ENCODE measurements around the gene FOXO1.

Gene FOXO1

GRCh38 chr13:40540328-40541044 is 126.0 kb downstream of the FOXO1 start:
- no peak for DNase-seq (ENCODE audit: low spot score)

- no peak for DNase-seq (ENCODE audit: low spot score)
These were observed 126.7 kb downstream of the FOXO1 start for GRCh38 chr13:40539576-40540327.

GRCh38 chr13:40537146-40537895 is 129.1 kb downstream of the FOXO1 start:
- DNase-seq (ENCODE audit: low spot score), result no peak

- DNase-seq (ENCODE audit: low spot score), result no peak
These were observed 129.9 kb downstream of the FOXO1 start for GRCh38 chr13:40536443-40537113.

- no peak for DNase-seq (ENCODE audit: low spot score)
These were observed 131.1 kb downstream of the FOXO1 start for GRCh38 chr13:40535345-40535836.

- no peak for DNase-seq (ENCODE audit: low spot score)
These were observed 132.0 kb downstream of the FOXO1 start for GRCh38 chr13:40534456-40534855.

- DNase-seq (ENCODE audit: low spot score), result no peak
These were observed 133.4 kb downstream of the FOXO1 start for GRCh38 chr13:40533072-40533471.

GRCh38 chr13:40530961-40531360 is 135.5 kb downstream of the FOXO1 start:
- DNase-seq (ENCODE audit: low spot score), result no peak

GRCh38 chr13:40528881-40529280 is 137.6 kb downstream of the FOXO1 start:
- no peak for DNase-seq (ENCODE audit: low spot score)

- DNase-seq (ENCODE audit: low spot score), result no peak
These were observed 138.5 kb downstream of the FOXO1 start for GRCh38 chr13:40527914-40528313.

GRCh38 chr13:40522282-40522681 is 144.2 kb downstream of the FOXO1 start:
- DNase-seq (ENCODE audit: low spot score), result no peak

GRCh38 chr13:40520916-40521315 is 145.5 kb downstream of the FOXO1 start:
- DNase-seq (ENCODE audit: low spot score), result no peak

- no peak for DNase-seq (ENCODE audit: low spot score)
These were observed 146.8 kb downstream of the FOXO1 start for GRCh38 chr13:40519637-40520036.

- DNase-seq (ENCODE audit: low spot score), result no peak
These were observed 148.0 kb downstream of the FOXO1 start for GRCh38 chr13:40518481-40518882.

- no peak for DNase-seq (ENCODE audit: low spot score)
These were observed 148.7 kb downstream of the FOXO1 start for GRCh38 chr13:40517486-40518480.

GRCh38 chr13:40515702-40516101 is 150.7 kb downstream of the FOXO1 start:
- DNase-seq (ENCODE audit: low spot score), result no peak

- no peak for DNase-seq (ENCODE audit: low spot score)
These were observed 151.6 kb downstream of the FOXO1 start for GRCh38 chr13:40514802-40515201.

GRCh38 chr13:40509876-40510275 is 156.6 kb downstream of the FOXO1 start:
- no peak for DNase-seq (ENCODE audit: low spot score)

- no peak for DNase-seq (ENCODE audit: low spot score)
These were observed 157.6 kb downstream of the FOXO1 start for GRCh38 chr13:40508767-40509342.

GRCh38 chr13:40508127-40508526 is 158.3 kb downstream of the FOXO1 start:
- no peak for DNase-seq (ENCODE audit: low spot score)
